ENCODE measurements around the gene WNT9A.

WNT9A gene

GRCh38 chr1:227953022-227953412, 5.3 kb upstream of the WNT9A start:
- DNase-seq, result no peak

- no peak for DNase-seq
Observed at GRCh38 chr1:227952374-227953021, 4.8 kb upstream of the WNT9A start.

GRCh38 chr1:227951624-227952373, 4.1 kb upstream of the WNT9A start:
- DNase-seq, result no peak

- no peak for DNase-seq
Observed at GRCh38 chr1:227950735-227951346, 3.1 kb upstream of the WNT9A start.

- no peak for DNase-seq
Observed at GRCh38 chr1:227949954-227950734, 2.4 kb upstream of the WNT9A start.

- DNase-seq, result no peak
Observed at GRCh38 chr1:227949341-227949921, 1.7 kb upstream of the WNT9A start.

GRCh38 chr1:227948493-227949260, 945 bp upstream of the WNT9A start:
- DNase-seq, result peak; percentile 67

- no peak for DNase-seq
Observed at GRCh38 chr1:227947386-227947675, 401 bp downstream of the WNT9A start.

- DNase-seq, result peak; percentile 86
Observed at GRCh38 chr1:227946624-227947385, 927 bp downstream of the WNT9A start.

GRCh38 chr1:227945891-227946623, 1.7 kb downstream of the WNT9A start:
- no peak for DNase-seq

- DNase-seq, result no peak
Observed at GRCh38 chr1:227944931-227945890, 2.5 kb downstream of the WNT9A start.

GRCh38 chr1:227944090-227944930, 3.4 kb downstream of the WNT9A start:
- no peak for DNase-seq

- no peak for DNase-seq
Observed at GRCh38 chr1:227943381-227944089, 4.2 kb downstream of the WNT9A start.

- DNase-seq, result no peak
Observed at GRCh38 chr1:227942716-227943261, 4.9 kb downstream of the WNT9A start.

GRCh38 chr1:227942021-227942715, 5.6 kb downstream of the WNT9A start:
- DNase-seq, result no peak

- peak; percentile 32 for DNase-seq
Observed at GRCh38 chr1:227941509-227942020, 6.2 kb downstream of the WNT9A start.

GRCh38 chr1:227940791-227941241, 6.9 kb downstream of the WNT9A start:
- DNase-seq, result peak; percentile 25
